ENCODE results near the gene ZCRB1. TPM values are rescaled to one million over a fixed set of nuclear protein-coding genes. Genes with fewer than 3 reads are reported as not detected.

ZCRB1 gene
- total and polyA plus RNA-seq, 2 experiments from 2014 or later: 18.1 to 256 TPM

- TF ChIP-seq STAT1 (IDR thresholded peaks at IDR 0.05; ENCODE audit: unreplicated experiment): no peak
- TF ChIP-seq CREB1 (CRISPR knock-in tag; IDR thresholded peaks at IDR 0.05; ENCODE audit: low read depth): no peak
- TF ChIP-seq, protein P1, sequence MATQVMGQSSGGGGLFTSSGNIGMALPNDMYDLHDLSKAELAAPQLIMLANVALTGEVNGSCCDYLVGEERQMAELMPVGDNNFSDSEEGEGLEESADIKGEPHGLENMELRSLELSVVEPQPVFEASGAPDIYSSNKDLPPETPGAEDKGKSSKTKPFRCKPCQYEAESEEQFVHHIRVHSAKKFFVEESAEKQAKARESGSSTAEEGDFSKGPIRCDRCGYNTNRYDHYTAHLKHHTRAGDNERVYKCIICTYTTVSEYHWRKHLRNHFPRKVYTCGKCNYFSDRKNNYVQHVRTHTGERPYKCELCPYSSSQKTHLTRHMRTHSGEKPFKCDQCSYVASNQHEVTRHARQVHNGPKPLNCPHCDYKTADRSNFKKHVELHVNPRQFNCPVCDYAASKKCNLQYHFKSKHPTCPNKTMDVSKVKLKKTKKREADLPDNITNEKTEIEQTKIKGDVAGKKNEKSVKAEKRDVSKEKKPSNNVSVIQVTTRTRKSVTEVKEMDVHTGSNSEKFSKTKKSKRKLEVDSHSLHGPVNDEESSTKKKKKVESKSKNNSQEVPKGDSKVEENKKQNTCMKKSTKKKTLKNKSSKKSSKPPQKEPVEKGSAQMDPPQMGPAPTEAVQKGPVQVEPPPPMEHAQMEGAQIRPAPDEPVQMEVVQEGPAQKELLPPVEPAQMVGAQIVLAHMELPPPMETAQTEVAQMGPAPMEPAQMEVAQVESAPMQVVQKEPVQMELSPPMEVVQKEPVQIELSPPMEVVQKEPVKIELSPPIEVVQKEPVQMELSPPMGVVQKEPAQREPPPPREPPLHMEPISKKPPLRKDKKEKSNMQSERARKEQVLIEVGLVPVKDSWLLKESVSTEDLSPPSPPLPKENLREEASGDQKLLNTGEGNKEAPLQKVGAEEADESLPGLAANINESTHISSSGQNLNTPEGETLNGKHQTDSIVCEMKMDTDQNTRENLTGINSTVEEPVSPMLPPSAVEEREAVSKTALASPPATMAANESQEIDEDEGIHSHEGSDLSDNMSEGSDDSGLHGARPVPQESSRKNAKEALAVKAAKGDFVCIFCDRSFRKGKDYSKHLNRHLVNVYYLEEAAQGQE (IDR thresholded peaks at IDR 0.05; ENCODE audit: unreplicated experiment): no peak
- TF ChIP-seq NANOG (IDR thresholded peaks at IDR 0.05; ENCODE audit: borderline replicate concordance): no peak
- no peak for TF ChIP-seq POLR2AphosphoS5 (IDR thresholded peaks at IDR 0.05; ENCODE audit: low read depth)
- no peak for TF ChIP-seq EZH2 (IDR thresholded peaks at IDR 0.05; ENCODE audit: low read depth, unreplicated experiment)
- TF ChIP-seq, protein P2, sequence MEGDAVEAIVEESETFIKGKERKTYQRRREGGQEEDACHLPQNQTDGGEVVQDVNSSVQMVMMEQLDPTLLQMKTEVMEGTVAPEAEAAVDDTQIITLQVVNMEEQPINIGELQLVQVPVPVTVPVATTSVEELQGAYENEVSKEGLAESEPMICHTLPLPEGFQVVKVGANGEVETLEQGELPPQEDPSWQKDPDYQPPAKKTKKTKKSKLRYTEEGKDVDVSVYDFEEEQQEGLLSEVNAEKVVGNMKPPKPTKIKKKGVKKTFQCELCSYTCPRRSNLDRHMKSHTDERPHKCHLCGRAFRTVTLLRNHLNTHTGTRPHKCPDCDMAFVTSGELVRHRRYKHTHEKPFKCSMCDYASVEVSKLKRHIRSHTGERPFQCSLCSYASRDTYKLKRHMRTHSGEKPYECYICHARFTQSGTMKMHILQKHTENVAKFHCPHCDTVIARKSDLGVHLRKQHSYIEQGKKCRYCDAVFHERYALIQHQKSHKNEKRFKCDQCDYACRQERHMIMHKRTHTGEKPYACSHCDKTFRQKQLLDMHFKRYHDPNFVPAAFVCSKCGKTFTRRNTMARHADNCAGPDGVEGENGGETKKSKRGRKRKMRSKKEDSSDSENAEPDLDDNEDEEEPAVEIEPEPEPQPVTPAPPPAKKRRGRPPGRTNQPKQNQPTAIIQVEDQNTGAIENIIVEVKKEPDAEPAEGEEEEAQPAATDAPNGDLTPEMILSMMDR (conservative IDR thresholded peaks at IDR 0.05; ENCODE audit: low read depth in 2 of 2): no peak
- TF ChIP-seq ZNF114 (CRISPR knock-in tag; IDR thresholded peaks at IDR 0.05): no peak
- TF ChIP-seq ETS1 (IDR thresholded peaks at IDR 0.05): no peak
- no peak for TF ChIP-seq ZNF331 (CRISPR knock-in tag; IDR thresholded peaks at IDR 0.05; ENCODE audit: low read depth)
- TF ChIP-seq EZH2phosphoT487 (IDR thresholded peaks at IDR 0.05; ENCODE audit: unreplicated experiment): no peak
- no peak for TF ChIP-seq ZNF462 (CRISPR knock-in tag; IDR thresholded peaks at IDR 0.05)
- no peak for TF ChIP-seq JUNB (IDR thresholded peaks at IDR 0.05; ENCODE audit: unreplicated experiment)
- Histone ChIP-seq H3K4me1 (ENCODE audit: insufficient read depth) (no peaks in the 10 kb centered on the region), H3F3A (replicated peaks; ENCODE audit: low read depth) (no peaks in the 10 kb centered on the region), H3K27ac (ENCODE audit: low read depth) (no peak overlapping the region), H3K4me2 (no peak overlapping the region), H3K27me3 (ENCODE audit: insufficient read depth) (no peaks in the 10 kb centered on the region), H3K79me2 (replicated peaks; ENCODE audit: insufficient read depth) (no peaks in the 10 kb centered on the region), H3K36me3 (ENCODE audit: insufficient read depth) (no peaks in the 10 kb centered on the region), H3K9me2 (ENCODE audit: insufficient read depth) (no peaks in the 10 kb centered on the region), H3K4me3 (no peak overlapping the region), H4K20me1 (replicated peaks; ENCODE audit: insufficient read depth) (peaks cover 7% of the 10 kb centered on the region; the same call in 1 of the 2 replicates), H2AFZ (no peak overlapping the region)
- no peak for ATAC-seq
- Mint-ChIP-seq H3K36me3 (ENCODE audit: low read depth) (no peaks in the 10 kb centered on the region; the same call in 2 of the 3 replicates), H3K4me3 (no peak overlapping the region), H3K4me1 (no peaks in the 10 kb centered on the region), H3K27ac (no peak overlapping the region), H3K9me3 (peaks cover 6% of the 10 kb centered on the region; the same call in 2 of the 3 replicates), H3K27me3 (ENCODE audit: insufficient read depth, low read depth, poor library complexity) (peaks cover 3% of the 10 kb centered on the region)
- DNase-seq (ENCODE audit: low spot score): no peak
Observed at GRCh38 chr12:42266579-42267230, 59.2 kb downstream of the ZCRB1 start.
